ENCODE measurements around the gene ZNF385D. TPM values are rescaled to one million over a fixed set of nuclear protein-coding genes. Genes with fewer than 3 reads are reported as not detected.

Gene ZNF385D
- total RNA-seq, 4 donors from 2014 or later = 2.7 to 41.4 (median 8.8) TPM

DNA sequence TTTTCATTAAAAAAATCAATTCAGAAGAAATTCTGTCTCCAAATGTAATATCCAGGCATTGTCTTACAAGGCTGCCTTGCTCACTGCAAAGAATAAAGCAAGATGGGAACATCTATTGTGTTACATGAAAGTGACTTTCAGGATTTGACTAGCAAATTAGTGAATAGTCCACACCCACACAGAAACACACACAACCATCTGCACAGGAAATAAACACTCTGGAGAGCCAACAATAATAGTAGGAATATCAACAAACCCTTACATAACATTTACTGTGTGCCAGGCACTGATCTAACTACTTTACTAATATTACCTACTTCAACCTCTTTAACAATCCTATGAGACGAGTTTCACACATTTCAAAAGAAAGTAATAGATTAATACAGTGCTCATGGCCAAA is 28.9 kb upstream of the ZNF385D start:
- ATAC-seq (ENCODE audit: low FRiP score) = no peak
- TF ChIP-seq, protein P1, sequence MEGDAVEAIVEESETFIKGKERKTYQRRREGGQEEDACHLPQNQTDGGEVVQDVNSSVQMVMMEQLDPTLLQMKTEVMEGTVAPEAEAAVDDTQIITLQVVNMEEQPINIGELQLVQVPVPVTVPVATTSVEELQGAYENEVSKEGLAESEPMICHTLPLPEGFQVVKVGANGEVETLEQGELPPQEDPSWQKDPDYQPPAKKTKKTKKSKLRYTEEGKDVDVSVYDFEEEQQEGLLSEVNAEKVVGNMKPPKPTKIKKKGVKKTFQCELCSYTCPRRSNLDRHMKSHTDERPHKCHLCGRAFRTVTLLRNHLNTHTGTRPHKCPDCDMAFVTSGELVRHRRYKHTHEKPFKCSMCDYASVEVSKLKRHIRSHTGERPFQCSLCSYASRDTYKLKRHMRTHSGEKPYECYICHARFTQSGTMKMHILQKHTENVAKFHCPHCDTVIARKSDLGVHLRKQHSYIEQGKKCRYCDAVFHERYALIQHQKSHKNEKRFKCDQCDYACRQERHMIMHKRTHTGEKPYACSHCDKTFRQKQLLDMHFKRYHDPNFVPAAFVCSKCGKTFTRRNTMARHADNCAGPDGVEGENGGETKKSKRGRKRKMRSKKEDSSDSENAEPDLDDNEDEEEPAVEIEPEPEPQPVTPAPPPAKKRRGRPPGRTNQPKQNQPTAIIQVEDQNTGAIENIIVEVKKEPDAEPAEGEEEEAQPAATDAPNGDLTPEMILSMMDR (IDR thresholded peaks at IDR 0.05) = no peak
- no peak for DNase-seq (ENCODE audit: low spot score)

DNA sequence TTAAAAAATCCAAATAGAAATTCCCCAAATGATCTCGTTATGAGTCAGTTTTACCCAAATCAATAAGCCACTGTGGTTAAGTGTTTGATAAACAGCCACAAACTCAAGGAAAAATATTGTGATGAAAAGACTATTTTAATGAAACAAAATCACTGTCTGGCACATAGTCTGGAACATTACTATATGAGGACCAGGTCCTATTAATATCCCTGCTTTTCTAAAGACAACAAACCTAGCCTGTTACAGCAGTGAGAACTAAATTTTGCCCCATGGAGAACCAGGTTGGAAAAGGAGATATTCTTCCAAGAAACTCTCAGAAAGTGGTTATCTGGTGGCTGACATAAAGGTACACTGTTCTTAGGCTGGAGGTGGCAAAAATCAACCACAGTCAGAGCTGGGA is 27.7 kb upstream of the ZNF385D start:
- ATAC-seq (ENCODE audit: low FRiP score) (no peak), DNase-seq (ENCODE audit: low spot score) (no peak)
- TF ChIP-seq, protein P1 (IDR thresholded peaks at IDR 0.05) = no peak

DNA sequence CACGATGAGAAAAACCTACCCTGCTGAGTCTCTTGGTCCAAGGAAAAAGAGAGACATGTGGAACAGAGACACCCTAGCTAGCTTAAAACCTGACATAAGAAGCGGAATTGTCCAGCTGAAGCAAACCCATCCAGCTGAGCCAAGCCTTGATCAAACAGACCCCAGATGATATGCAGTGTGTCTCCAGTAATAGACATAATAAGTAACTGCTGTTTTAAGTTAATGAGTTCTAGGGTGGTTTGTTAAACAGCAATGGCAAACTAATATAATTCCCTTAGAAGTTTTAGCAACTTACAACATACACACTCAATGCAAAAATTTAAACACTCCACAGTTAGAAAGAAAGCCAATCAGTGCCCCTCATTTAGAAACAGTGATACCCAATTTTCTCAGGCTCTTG is 26.8 kb upstream of the ZNF385D start:
- ATAC-seq (ENCODE audit: low FRiP score) = no peak
- TF ChIP-seq, protein P1 (IDR thresholded peaks at IDR 0.05) = no peak
- no peak for DNase-seq (ENCODE audit: low spot score)

DNA sequence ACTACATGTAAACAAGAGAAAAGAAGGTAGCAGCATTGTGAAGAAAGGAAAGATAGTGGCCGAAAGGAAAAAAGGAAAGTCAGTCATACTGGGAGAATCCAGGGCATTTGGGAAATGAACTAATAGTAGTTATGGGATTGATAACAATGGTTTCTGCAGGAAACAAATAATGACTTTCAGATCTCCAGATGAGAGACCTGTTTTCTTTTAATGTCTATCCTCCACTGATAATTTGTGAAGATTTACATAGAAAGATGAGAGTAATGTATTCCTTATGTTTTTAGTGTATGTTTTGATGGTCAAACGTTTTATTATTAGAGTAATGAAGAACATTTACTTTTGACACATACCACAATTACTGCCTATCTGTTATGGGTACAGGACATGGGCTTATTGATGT is 15.0 kb upstream of the ZNF385D start:
- no peak for ATAC-seq (ENCODE audit: low FRiP score)
- TF ChIP-seq, protein P1 (IDR thresholded peaks at IDR 0.05) = no peak
- no peak for DNase-seq (ENCODE audit: low spot score)

DNA sequence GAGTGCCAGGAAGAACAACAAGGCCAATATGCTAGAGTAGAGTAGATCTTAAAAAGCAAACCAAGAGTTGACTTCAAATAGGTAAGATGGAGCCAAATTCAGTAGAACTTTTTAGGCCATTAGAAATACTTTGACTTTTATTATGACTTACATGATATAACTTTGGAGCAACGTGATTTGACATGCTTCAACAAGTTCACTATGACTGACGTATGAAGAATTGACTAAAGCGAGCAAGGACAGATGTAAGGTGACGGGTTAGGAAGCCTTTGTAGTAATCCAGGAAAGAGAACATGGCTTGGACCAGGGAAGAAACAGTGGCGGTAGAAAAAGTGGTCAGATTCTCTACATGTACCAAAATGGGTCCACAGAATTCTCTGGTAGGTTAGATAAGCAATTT is 4.9 kb upstream of the ZNF385D start:
- DNase-seq (ENCODE audit: low spot score) = no peak
- no peak for ATAC-seq (ENCODE audit: low FRiP score)
- TF ChIP-seq, protein P1 (IDR thresholded peaks at IDR 0.05) = no peak

DNA sequence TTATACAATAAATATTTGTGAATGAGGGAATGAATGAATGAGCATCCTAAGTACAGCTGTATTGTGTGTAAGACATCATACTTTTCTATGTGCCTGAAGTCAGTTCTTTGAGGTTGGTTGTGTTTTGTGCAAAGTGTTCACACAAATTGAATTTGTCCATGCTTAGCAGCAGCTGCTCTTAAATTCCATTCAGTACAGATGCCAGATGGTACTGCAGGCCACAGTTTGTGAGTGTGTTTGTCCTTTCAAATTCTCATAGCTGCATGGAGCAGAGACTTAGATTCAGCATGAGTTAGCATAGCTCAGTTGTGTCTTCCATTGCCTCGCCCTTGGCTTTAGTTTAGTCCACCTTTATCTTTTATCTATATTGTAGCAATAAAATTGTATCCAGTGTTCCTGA is 3.8 kb upstream of the ZNF385D start:
- ATAC-seq (ENCODE audit: low FRiP score) (no peak), DNase-seq (ENCODE audit: low spot score) (no peak)
- TF ChIP-seq, protein P1 (IDR thresholded peaks at IDR 0.05) = no peak

DNA sequence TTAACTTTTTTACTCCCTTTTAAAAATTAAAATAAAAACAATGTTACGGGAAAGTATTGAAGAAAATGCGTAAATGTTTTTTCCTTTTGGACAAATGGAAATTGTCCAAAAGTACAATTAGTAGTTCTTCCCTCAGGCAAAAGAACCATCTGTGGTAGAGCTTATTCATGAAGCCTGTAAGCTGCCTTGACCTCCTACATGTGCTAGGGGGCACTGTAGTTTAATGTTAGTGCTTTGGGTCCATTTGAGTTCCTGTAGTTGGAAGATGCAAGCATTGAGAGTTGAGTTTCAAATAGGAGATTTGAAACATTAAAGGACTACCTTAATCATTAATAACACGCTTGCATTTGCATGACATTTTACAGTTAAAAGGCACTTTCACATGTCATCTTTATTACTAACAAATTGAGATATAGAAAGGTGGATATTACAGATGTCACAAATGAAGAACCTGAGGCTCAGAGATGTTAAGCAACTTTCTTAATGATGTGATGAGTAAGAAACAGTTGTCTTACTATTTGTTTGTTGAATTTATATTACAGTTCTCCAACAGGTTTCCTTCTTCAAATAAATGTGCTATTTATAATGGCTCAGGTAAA is 1.8 kb upstream of the ZNF385D start:
- ATAC-seq (ENCODE audit: low FRiP score) (no peak), DNase-seq (ENCODE audit: low spot score) (no peak)
- TF ChIP-seq, protein P1 (IDR thresholded peaks at IDR 0.05) = no peak

Data from omental fat pad (tissue), 4 donors.